ENCODE data around the gene FRMPD1.

- TF ChIP-seq EZH2 (IDR thresholded peaks at IDR 0.05; ENCODE audit: insufficient read depth, poor library complexity, severe bottlenecking), result no peak
- TF ChIP-seq EZH2phosphoT487 (IDR thresholded peaks at IDR 0.05; ENCODE audit: insufficient read depth, low read depth), result no peak
Measured at GRCh38 chr9:37740631-37741328, 90.0 kb downstream of the FRMPD1 start.
